ENCODE results near the gene UBAC2. TPM values are rescaled to one million over a fixed set of nuclear protein-coding genes. Genes with fewer than 3 reads are reported as not detected.

The UBAC2 gene
- polyA plus RNA-seq, 4 donors, result 92.5 to 113 (median 110) TPM

GRCh38 chr13:99307648-99308339, 107.1 kb downstream of the UBAC2 start:
- no peak for DNase-seq (ENCODE audit: low read depth in 4 of 4, low spot score in 3 of 4)

DNA sequence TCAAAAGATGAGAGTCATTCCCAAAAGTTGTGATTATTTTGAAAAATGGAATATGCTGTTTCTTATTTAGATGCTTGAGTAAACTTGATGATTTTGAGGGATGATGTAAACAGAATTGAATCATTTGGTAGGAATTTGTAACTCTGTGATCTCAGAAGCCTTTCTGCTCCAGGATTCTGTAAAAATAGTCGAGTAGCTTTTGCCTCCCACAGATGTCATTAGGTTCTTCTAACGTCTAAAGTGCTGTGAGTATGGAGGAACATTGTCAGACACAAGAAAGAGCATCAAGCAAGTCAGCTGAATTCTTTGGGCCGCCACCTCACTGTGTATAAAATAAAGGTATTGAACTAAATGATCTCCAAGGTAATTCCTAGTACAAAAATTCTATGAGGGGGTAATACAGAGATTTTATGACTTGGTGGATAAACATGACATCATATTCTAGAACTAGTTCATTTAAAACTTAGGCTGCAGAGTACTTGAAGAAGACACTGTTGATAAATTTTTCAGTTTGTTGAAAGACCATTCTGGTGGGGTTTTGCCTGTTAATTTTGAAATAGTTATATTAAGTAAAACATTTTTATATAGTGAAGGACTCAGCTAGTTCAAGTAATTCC, 107.9 kb downstream of the UBAC2 start:
- DNase-seq (ENCODE audit: low read depth in 4 of 4, low spot score in 3 of 4), result no peak

GRCh38 chr13:99310382-99311031, 109.9 kb downstream of the UBAC2 start:
- no peak for DNase-seq (ENCODE audit: low read depth in 4 of 4, low spot score in 3 of 4)

- no peak for DNase-seq (ENCODE audit: low read depth in 4 of 4, low spot score in 3 of 4)
Observed at GRCh38 chr13:99311137-99311536, 110.5 kb downstream of the UBAC2 start.

DNA sequence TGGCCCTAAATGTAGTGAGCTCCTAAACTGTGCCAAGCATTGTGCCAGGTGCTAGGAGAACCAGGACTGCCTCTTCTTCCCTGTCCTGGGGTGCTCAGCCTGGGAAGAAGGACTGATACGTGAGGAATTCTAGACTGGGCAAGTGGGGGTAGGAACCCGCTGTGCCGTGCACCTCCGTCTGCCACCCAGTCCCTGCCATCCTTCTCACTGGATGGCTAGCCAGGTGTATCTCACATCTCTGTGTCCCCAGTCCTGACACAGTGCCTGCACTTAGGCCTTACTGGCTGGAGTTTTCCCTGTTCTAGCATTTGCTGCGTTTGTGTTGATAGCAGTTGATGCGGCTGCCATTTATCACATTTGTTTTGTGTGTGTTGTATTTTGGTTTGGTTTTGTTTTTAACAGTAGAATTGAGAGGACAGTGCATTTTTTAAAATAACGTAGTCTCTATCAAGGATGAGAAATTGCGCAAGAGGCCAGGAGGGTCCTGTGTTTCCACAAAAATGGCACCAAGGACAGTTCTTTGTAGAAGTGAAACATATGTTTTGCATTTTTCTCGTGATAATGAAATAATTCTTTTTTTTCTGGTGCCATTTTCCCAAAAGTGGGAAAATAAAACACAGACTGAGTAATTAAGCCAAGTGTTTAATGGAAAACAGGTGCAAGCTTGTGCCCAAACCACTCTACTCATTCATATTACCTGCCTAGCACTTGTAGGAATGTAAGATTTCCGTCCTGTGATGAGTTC, 111.3 kb downstream of the UBAC2 start:
- DNase-seq (ENCODE audit: low read depth in 4 of 4, low spot score in 3 of 4), result no peak

DNA sequence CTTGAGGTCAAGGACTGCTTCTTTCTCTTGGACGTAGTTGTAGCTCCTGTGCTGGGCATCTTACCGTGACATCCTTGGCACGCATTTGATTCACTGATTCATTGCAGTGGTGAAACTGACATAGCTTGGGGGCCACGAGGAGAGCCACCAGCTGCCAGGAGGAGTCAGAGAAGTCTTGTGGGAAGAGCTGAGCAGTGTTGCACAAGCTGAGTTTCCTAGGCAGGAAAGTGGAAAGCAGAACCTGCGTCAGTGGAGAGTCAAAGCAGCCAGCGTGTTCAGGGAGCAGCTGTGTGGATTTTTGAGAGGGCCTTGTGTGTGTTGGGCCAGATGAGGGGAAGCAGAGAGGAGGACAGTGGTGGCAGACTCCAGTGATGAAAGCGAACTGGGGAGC, 111.8 kb downstream of the UBAC2 start:
- DNase-seq (ENCODE audit: low read depth in 4 of 4, low spot score in 3 of 4), result no peak

- DNase-seq (ENCODE audit: low read depth in 4 of 4, low spot score in 3 of 4), result no peak
Observed at GRCh38 chr13:99313501-99313900, 112.8 kb downstream of the UBAC2 start.

GRCh38 chr13:99313941-99314340, 113.3 kb downstream of the UBAC2 start:
- no peak for DNase-seq (ENCODE audit: low read depth in 4 of 4, low spot score in 3 of 4)

DNA sequence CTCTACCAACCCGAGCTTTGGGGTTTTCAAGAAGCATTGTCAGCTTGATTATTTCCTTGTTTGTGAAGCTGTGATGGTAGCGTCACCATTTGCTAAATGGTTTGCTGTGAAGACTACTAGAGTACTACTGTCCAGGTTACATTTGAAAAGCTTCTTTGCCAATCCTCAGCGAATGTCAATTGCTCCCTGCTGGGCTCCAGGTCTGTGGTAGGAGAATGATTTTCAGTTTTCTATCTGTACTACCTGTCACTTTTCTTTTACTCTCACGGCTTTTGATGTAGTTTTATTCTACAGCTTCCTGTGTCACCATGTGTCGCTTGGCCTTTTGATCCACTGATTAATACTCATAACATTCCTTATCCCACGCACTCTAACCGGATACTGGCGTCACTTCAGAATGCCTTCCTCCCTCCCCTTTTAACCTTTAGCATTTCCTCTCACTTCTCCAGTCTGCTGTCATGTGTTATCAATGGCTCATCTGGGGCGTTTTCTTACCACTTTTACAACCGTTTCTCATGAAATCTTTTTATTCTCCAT, 114.1 kb downstream of the UBAC2 start:
- DNase-seq (ENCODE audit: low read depth in 4 of 4, low spot score in 3 of 4), result no peak

GRCh38 chr13:99315186-99315585, 114.5 kb downstream of the UBAC2 start:
- no peak for DNase-seq (ENCODE audit: low read depth in 4 of 4, low spot score in 3 of 4)

GRCh38 chr13:99316224-99316623, 115.6 kb downstream of the UBAC2 start:
- DNase-seq (ENCODE audit: low read depth in 4 of 4, low spot score in 3 of 4), result no peak

- no peak for DNase-seq (ENCODE audit: low read depth in 4 of 4, low spot score in 3 of 4)
Observed at GRCh38 chr13:99316657-99317256, 116.1 kb downstream of the UBAC2 start.

DNA sequence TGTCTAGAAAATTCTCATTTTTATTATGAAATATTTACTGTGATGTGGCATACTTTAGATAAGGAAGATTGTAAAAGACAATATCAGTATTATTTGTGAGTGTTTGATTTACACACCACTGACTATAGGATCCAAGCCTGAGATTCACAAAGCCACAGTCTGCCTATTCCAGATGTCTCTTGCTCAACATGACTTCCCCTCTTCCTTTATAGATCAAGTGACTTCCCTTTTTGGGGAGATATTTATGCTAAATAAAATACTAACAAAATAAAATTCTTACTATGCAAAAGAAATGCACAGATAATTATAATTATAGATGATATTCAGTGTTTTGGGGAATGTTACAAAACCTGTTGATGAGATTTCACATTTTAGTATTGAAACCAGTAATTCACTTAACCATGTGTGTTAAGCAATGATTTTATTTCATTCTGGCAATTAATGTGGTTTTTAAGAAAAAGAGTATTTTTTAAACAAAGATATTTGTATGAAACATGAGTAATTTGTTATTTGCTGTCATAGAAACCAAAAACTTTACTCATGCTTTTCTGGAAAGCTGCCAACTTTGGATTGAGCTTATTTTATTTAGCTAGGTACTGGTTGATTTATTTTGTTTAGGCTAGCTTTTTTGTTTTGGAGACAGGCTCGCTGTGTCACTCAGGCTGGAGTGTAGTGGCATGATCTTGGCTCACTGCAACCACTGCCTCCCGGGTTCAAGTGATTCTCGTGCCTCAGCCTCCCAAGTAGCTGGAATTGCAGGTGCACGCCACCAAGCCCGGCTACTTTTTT, 120.2 kb downstream of the UBAC2 start:
- peak in 1 of 4 donors; percentile 16 for DNase-seq (ENCODE audit: low read depth in 4 of 4, low spot score in 3 of 4)

GRCh38 chr13:99321709-99322108, 121.1 kb downstream of the UBAC2 start:
- DNase-seq (ENCODE audit: low read depth in 4 of 4, low spot score in 3 of 4), result no peak

DNA sequence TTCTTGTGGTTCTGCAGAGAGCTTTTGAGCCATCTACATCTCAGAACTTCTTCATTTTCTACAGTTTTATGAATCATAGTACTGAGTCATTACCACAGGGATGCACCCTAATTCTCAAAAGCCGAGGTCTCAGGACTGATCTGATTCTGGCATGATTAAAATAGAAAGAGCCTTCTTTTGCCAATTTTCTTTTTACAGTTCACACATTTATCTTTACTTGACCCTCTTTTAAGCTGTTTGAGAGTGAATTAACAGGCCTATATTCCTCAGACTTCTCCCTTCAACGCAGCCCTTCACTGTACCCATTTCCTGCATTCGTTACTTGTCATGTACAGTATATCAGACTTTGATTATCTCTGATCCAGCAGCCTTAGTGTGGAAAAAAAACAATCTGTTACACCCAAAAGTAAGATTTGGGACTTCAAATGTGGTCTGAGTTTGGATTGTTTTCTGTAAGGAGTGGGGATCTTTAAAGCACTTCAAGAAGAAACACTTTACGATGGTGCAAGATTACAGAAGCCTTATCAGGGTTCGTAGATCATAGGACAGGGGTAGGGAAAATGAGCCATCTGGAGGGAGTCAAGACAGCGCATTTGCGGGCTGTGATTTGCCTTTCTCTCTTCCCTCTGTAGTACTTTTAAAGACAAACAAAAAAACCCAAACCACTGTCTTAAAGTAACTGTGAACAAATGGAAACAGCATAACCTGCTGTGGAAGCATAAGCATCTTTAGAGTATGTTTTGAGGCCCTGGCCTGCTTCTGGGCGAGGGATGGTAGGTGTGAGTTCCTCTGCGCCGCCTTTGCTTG, 121.8 kb downstream of the UBAC2 start:
- no peak for DNase-seq (ENCODE audit: low read depth in 4 of 4, low spot score in 3 of 4)

GRCh38 chr13:99323488-99323887, 122.8 kb downstream of the UBAC2 start:
- no peak for DNase-seq (ENCODE audit: low read depth in 4 of 4, low spot score in 3 of 4)

- no peak for DNase-seq (ENCODE audit: low read depth in 4 of 4, low spot score in 3 of 4)
Observed at GRCh38 chr13:99326012-99326411, 125.4 kb downstream of the UBAC2 start.

- DNase-seq (ENCODE audit: low read depth in 4 of 4, low spot score in 3 of 4), result no peak
Observed at GRCh38 chr13:99327126-99327525, 126.5 kb downstream of the UBAC2 start.

DNA sequence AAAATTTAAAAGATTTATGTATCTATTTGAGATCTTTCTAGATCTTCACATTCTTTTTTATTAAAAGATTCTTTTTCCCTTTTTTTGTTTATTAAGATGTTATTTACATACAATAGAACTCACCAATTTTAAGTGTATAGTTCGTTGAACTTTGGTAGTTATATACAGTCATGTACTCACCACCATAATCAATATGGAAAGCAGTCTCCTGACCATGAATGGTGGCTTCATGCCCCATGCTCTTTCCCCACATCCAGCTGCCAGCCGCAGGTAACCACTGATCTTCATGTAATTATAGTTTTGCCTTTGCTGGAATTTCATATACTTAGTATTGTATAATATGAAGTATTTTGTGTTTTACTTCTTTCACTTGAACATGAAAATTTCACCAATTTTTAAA, 127.1 kb downstream of the UBAC2 start:
- no peak for DNase-seq (ENCODE audit: low read depth in 4 of 4, low spot score in 3 of 4)

All from right renal pelvis (tissue), 4 donors.